Thyroid gland (tissue), 4 donors: ENCODE measurements around the gene OR7C1. TPM values are rescaled to one million over a fixed set of nuclear protein-coding genes. Genes with fewer than 3 reads are reported as not detected.
"Not testable (repeated sequence)": the region's sequence is repeated elsewhere in the genome, so short reads cannot be mapped to it uniquely, and the experiment has no call there.

Experiments used
- DNase-seq, 2 donors: peaks; one replicate each; pipeline ENCODE4 v3.0.0-alpha.2; 2019
- H3K27ac ChIP-seq, 3 donors: fragments of 200-600 bp; sonication (generic); 1 replicate in 2 of 3; 2 replicates in 1 of 3; pipeline ENCODE4 v1.5.1; 2016 to 2019; ENCODE audit warnings: mild to moderate bottlenecking in 1 of 3, moderate library complexity in 1 of 3
- H3K27me3 ChIP-seq: fragments of 200-600 bp; sonication (generic); one replicate; pipeline ENCODE4 v1.5.1; 2019
- H3K36me3 ChIP-seq, 2 donors: fragments of 200-600 bp; sonication (generic); one replicate each; pipeline ENCODE4 v1.5.1; 2016 to 2019
- H3K4me1 ChIP-seq, 2 donors: fragments of 200-600 bp; sonication (generic); one replicate each; pipeline ENCODE4 v1.5.1; 2017 to 2019
- H3K4me3 ChIP-seq, 3 donors: fragments of 200-600 bp; sonication (generic); replicated peaks in 1 of 3; 1 replicate in 2 of 3; 2 replicates in 1 of 3; pipeline ENCODE4 v1.5.1; 2016; ENCODE audit warnings: mild to moderate bottlenecking in 1 of 3
- H3K9me3 ChIP-seq: fragments of 200-600 bp; sonication (generic); one replicate; pipeline ENCODE4 v1.5.1; 2017
- POLR2A ChIP-seq, 2 donors: fragments of 450-650 bp; IDR thresholded peaks; one replicate each; pipeline ENCODE4 v1.6.1; 2017; ENCODE audit warnings: antibody characterized with exemption in 2 of 2, mild to moderate bottlenecking in 2 of 2, moderate library complexity in 1 of 2
- WGBS, 2 donors: methylation state at CpG; one replicate each; pipeline ENCODE4 v1.1.5; 2017; 5-methylcytosine and 5-hydroxymethylcytosine counted together
- intact Hi-C: fragments of 100-400 bp; cut with DNase I; formaldehyde crosslinking; loops from one replicate; pipeline ENCODE4 v1.15.1; 2023
- total RNA-seq, 4 donors: library from RNA; depleted of rRNA; stranded (reverse); fragments of >200 nt; gene quantifications; one replicate each; pipeline ENCODE4 v1.2.3, GENCODE V29; 2016
- TF ChIP-seq, protein P1 (sequence below), 6 experiments: fragments of 200-600 bp in 3 of 6; fragments of 450-650 bp in 3 of 6; sonication (generic) in 3 of 6; IDR thresholded peaks; one replicate each; pipeline ENCODE4 v1.5.1; 2016 to 2019; ENCODE audit warnings: antibody characterized with exemption in 6 of 6, mild to moderate bottlenecking in 2 of 6, inconsistent platforms in 1 of 6, moderate library complexity in 1 of 6

The OR7C1 gene
- total RNA-seq, 4 donors from 2014 or later = under 0.01 TPM; not detected in 3

DNA sequence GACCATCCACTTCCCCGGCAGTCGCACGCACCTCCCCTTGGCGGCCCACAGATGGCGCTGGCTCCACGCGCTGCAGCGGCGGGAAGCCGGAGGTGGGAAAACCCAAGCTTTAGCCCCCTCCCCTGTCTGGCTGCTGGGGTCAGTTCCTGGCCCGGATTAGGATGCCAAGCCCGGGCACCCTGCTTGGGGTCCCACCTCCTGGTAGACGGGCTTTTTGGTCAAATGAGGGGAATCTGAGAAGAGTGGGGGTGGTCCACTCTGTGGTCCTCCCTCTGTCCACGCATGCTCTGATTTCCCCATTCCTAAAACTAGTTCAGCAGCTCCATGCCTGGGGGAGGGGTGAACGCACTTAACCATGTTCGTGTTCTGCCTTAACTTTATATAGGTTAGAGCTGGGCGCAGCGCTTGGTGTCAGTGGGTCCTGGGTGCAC, 48.5 kb downstream of the OR7C1 start:
- 20 to 26% methylated on average over 9 to 16 of the region's 18 CpGs for WGBS, 2 donors
- Histone ChIP-seq H3K36me3 (no peaks in the 10 kb centered on the region), H3K27me3 (no peaks in the 10 kb centered on the region), H3K27ac (no peak overlapping the region), H3K9me3 (no peaks in the 10 kb centered on the region), H3K4me3 (no peak overlapping the region), H3K4me1 (no peaks in the 10 kb centered on the region)
- DNase-seq = no peak
- TF ChIP-seq POLR2A (IDR thresholded peaks at IDR 0.05) = no peak
- TF ChIP-seq, protein P1, sequence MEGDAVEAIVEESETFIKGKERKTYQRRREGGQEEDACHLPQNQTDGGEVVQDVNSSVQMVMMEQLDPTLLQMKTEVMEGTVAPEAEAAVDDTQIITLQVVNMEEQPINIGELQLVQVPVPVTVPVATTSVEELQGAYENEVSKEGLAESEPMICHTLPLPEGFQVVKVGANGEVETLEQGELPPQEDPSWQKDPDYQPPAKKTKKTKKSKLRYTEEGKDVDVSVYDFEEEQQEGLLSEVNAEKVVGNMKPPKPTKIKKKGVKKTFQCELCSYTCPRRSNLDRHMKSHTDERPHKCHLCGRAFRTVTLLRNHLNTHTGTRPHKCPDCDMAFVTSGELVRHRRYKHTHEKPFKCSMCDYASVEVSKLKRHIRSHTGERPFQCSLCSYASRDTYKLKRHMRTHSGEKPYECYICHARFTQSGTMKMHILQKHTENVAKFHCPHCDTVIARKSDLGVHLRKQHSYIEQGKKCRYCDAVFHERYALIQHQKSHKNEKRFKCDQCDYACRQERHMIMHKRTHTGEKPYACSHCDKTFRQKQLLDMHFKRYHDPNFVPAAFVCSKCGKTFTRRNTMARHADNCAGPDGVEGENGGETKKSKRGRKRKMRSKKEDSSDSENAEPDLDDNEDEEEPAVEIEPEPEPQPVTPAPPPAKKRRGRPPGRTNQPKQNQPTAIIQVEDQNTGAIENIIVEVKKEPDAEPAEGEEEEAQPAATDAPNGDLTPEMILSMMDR (IDR thresholded peaks at IDR 0.05) = peak in 3 of 6 experiments; percentile 15 to 37 (median 16)
- intact Hi-C loops = no loop called here

DNA sequence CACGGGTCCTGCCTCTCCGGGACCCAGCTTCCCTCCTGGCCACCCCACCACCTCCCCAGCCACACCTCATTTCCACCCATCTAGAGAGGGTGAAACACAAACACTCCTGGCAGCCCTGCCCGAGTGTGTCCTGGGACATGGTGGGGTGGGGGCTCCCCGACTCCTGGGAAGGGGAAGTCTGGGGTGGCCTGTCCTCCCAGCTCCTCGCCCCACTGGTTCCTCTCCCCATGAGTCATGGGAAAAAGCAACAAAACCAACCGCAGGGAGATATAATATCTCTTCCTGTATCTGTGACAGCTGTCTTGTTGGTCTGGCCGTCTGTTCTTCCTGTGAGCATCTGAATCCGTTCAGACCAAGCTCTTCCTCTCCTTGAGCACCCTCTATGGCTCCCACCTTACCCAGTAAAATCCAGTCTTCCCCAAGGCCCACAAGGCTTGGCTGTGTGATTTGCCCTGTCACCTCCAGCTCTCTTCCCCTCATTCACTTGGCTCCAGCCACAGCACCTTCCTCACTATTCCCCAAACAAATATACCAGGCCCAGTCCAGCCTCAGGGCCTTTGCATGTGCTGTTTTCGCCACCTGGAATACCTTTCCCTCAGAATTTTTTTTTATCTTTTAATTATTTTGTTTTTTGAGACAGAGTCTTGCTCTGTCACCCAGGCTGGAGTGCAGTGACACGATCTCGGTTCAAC, 49.7 kb downstream of the OR7C1 start:
- peak in 1 of 2 donors; percentile 9 for DNase-seq
- not testable (repeated sequence) for H3K27ac ChIP-seq

GRCh38 chr19:14784730-14785101, 50.3 kb downstream of the OR7C1 start:
- H3K9me3 ChIP-seq, H3K27ac ChIP-seq, H3K27me3 ChIP-seq, H3K36me3 ChIP-seq, H3K4me1 ChIP-seq, intact Hi-C loops, H3K4me3 ChIP-seq: not testable (repeated sequence)
- DNase-seq = peak; percentile 9
- WGBS, 2 donors = 49 to 54% methylated on average over 8 of the region's 10 CpGs

More for the DNA sequence above, 49.7 kb downstream of the OR7C1 start:
- H3K27me3 ChIP-seq, H3K9me3 ChIP-seq, H3K4me1 ChIP-seq, H3K36me3 ChIP-seq, H3K4me3 ChIP-seq, intact Hi-C loops: not testable (repeated sequence)
- WGBS, 2 donors = 52 to 58% methylated on average over 9 of the region's 11 CpGs

- H3K4me3 ChIP-seq, intact Hi-C loops, H3K9me3 ChIP-seq, H3K36me3 ChIP-seq, H3K27ac ChIP-seq, DNase-seq, H3K4me1 ChIP-seq, H3K27me3 ChIP-seq: not testable (repeated sequence)
- 65 to 71% methylated on average over 7 to 8 of the region's 8 CpGs for WGBS, 2 donors
Measured at GRCh38 chr19:14783410-14783998, 51.5 kb downstream of the OR7C1 start.

GRCh38 chr19:14782626-14783409, 52.2 kb downstream of the OR7C1 start:
- Histone ChIP-seq H3K4me3 (no peak overlapping the region), H3K9me3 (no peaks in the 10 kb centered on the region), H3K27me3 (no peaks in the 10 kb centered on the region), H3K27ac (no peak overlapping the region), H3K4me1 (no peaks in the 10 kb centered on the region), H3K36me3 (no peaks in the 10 kb centered on the region)
- no peak for TF ChIP-seq POLR2A (IDR thresholded peaks at IDR 0.05)
- TF ChIP-seq, protein P1 (IDR thresholded peaks at IDR 0.05) = no peak
- intact Hi-C loops = no loop called here
- no peak for DNase-seq
- 91 to 92% methylated on average over 16 of the region's 16 CpGs for WGBS, 2 donors

DNA sequence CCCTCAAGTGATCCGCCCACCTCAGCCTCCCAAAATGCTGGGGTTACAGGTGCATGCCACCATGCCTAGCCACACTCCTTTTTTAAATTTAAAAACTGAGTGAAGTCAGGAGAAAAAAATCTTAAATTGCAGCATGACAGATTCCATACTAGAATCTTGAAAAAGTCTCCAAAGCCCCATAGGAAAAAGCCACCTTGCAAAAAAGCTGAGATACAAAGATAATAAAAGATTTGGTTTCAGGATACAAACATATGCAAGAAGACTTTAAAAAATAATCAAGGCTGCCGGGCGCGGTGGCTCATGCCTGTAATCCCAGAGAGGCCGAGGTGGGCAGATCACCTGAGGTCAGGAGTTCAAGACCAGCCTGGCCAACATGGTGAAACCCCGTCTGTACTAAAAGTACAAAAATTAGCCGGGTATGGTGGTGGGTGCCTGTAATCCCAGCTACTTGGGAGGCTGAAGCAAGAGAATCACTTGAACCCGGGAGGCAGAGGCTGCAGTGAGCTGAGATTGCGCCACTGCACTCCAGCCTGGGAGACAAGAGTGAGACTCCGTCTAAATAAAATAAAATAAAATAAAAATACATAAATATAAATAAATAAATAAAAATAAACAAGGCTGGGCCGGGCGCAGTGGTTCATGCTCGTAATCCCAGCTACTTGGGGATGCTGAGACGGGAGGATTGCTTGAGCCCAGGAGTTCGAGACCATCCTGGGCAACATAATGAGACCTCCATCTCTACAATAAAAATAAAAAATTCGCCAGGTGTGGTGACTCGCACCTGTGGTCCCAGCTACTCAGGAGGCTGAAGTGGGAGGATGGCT, 53.1 kb downstream of the OR7C1 start:
- not testable (repeated sequence) for H3K4me1 ChIP-seq

GRCh38 chr19:14780622-14781225, 54.3 kb downstream of the OR7C1 start:
- WGBS, 2 donors = 68 to 75% methylated on average over 14 of the region's 14 CpGs
- H3K9me3 ChIP-seq, H3K4me1 ChIP-seq, H3K27ac ChIP-seq, DNase-seq, H3K36me3 ChIP-seq, intact Hi-C loops, H3K4me3 ChIP-seq, H3K27me3 ChIP-seq: not testable (repeated sequence)

More for the DNA sequence above, 53.1 kb downstream of the OR7C1 start:
- H3K9me3 ChIP-seq, DNase-seq, H3K36me3 ChIP-seq, intact Hi-C loops, H3K27me3 ChIP-seq, H3K27ac ChIP-seq, H3K4me3 ChIP-seq: not testable (repeated sequence)
- WGBS, 2 donors = 87 to 90% methylated on average over 17 of the region's 17 CpGs
